Body of pancreas (tissue), 4 donors: ENCODE measurements around the gene CTSD. TPM values are rescaled to one million over a fixed set of nuclear protein-coding genes. Genes with fewer than 3 reads are reported as not detected.

Experiments used
- ATAC-seq: fragments of 150-250 bp; one replicate; pipeline ENCODE4 v1.9.1; 2016
- DNase-seq, 4 donors: peaks; one replicate each; pipeline ENCODE4 v3.0.0-alpha.2; 2019
- H3K27ac ChIP-seq, 4 donors: fragments of 200-600 bp; sonication (generic); 1 replicate in 3 of 4; 2 replicates in 1 of 4; pipeline versions ENCODE4 v1.5.1 to v1.6.1; 2016 to 2019; ENCODE audit warnings: mild to moderate bottlenecking in 1 of 4, mixed read lengths in 1 of 4, moderate library complexity in 1 of 4
- H3K27me3 ChIP-seq, 2 donors: fragments of 200-600 bp; sonication (generic); one replicate each; pipeline ENCODE4 v1.6.0; 2016; ENCODE audit warnings: mild to moderate bottlenecking in 1 of 2
- H3K36me3 ChIP-seq, 2 donors: fragments of 200-600 bp; sonication (generic); replicated peaks in 1 of 2; 2 replicates each; pipeline ENCODE4 v1.5.1; 2016; ENCODE audit warnings: low read depth in 2 of 2; ENCODE audit not compliant: insufficient read depth in 1 of 2
- H3K4me1 ChIP-seq: fragments of 200-600 bp; sonication (generic); one replicate; pipeline ENCODE4 v1.6.0; 2016
- H3K4me3 ChIP-seq, 2 donors: fragments of 200-600 bp; sonication (generic); 1 replicate in 1 of 2; 2 replicates in 1 of 2; pipeline ENCODE4 v1.5.1; 2016 to 2019
- H3K9me3 ChIP-seq, 3 donors: fragments of 200-600 bp; sonication (generic); 1 replicate in 2 of 3; 2 replicates in 1 of 3; pipeline ENCODE4 v1.5.1; 2016
- POLR2A ChIP-seq, 3 donors: fragments of 450-650 bp; IDR thresholded peaks; one replicate each; pipeline ENCODE4 v1.6.1; 2016; ENCODE audit warnings: antibody characterized with exemption in 3 of 3, mild to moderate bottlenecking in 2 of 3
- WGBS, 2 donors: methylation state at CpG; one replicate each; pipeline ENCODE4 v1.1.5; 2017; 5-methylcytosine and 5-hydroxymethylcytosine counted together
- intact Hi-C: fragments of 100-400 bp; cut with DNase I; formaldehyde crosslinking; loops from one replicate; pipeline ENCODE4 v1.15.1; 2023
- total RNA-seq, 2 donors: library from RNA; depleted of rRNA; stranded (reverse); fragments of >200 nt; gene quantifications; one replicate each; pipeline ENCODE4 v1.1.0, GENCODE V29; 2016
- TF ChIP-seq, protein P1 (sequence below), 7 experiments: fragments of 450-650 bp in 4 of 7; fragments of 200-600 bp in 3 of 7; sonication (generic) in 3 of 7; IDR thresholded peaks; one replicate each; pipeline ENCODE4 v1.5.1; 2016 to 2019; ENCODE audit warnings: antibody characterized with exemption in 7 of 7

Gene CTSD
- total RNA-seq, 2 donors from 2014 or later: 214 to 255 TPM

DNA sequence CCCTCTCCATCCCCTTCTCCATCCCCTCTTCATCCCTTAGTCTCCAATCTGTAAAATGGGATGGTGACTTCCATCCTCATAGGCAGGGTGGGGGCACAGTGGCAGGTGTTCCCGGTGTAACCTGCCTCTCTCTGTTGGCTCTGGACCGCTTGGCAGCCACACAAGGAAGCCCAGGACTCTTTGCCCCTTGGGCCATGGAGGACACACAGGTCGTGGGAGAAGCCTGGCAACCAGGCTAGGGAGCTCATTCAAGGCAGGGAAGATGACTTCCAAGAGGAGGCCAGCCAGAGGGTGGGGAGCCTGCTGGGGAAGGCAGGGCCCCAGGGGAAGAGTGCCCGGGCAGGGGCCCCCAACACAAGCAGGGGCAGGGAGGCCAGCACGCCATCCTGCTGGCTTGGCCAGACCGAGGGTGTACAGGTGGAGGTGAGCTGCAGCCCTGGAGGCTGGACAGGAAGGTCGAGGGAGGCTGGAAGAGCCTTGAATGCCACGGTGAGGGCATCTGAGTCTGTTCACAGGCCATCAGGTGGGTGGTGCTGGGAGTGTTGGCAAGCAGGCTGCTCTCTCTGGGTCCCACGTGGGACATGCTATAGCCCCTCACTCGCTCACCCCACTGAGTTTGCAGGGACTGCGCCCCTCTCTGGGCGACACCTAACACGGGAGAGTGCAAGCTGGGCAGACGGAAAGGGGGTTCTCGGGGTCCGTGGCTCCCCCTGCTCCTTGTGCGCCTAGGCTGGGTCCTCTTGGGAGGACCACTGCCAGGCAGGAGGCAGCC, 15.5 kb upstream of the CTSD start:
- H3K27me3 ChIP-seq: no peaks in the 10 kb centered on the region
- ATAC-seq (no peak), DNase-seq (no peak)
- no peak for TF ChIP-seq POLR2A (IDR thresholded peaks at IDR 0.05)
- TF ChIP-seq, protein P1, sequence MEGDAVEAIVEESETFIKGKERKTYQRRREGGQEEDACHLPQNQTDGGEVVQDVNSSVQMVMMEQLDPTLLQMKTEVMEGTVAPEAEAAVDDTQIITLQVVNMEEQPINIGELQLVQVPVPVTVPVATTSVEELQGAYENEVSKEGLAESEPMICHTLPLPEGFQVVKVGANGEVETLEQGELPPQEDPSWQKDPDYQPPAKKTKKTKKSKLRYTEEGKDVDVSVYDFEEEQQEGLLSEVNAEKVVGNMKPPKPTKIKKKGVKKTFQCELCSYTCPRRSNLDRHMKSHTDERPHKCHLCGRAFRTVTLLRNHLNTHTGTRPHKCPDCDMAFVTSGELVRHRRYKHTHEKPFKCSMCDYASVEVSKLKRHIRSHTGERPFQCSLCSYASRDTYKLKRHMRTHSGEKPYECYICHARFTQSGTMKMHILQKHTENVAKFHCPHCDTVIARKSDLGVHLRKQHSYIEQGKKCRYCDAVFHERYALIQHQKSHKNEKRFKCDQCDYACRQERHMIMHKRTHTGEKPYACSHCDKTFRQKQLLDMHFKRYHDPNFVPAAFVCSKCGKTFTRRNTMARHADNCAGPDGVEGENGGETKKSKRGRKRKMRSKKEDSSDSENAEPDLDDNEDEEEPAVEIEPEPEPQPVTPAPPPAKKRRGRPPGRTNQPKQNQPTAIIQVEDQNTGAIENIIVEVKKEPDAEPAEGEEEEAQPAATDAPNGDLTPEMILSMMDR (IDR thresholded peaks at IDR 0.05): no peak
- no peaks in the 10 kb centered on the region for H3K4me1 ChIP-seq
- H3K9me3 ChIP-seq: no peaks in the 10 kb centered on the region
- no peak overlapping the region for H3K27ac ChIP-seq
- H3K4me3 ChIP-seq: no peak overlapping the region
- H3K36me3 ChIP-seq: no peaks in the 10 kb centered on the region
- intact Hi-C loops: no loop called here
- WGBS, 2 donors: 66 to 80% methylated on average over 7 to 16 of the region's 17 CpGs

- H3K9me3 ChIP-seq: no peaks in the 10 kb centered on the region
- no peak for DNase-seq
- no peak overlapping the region for H3K4me3 ChIP-seq
- H3K36me3 ChIP-seq: no peaks in the 10 kb centered on the region
- 62 to 66% methylated on average over 10 to 14 of the region's 14 CpGs for WGBS, 2 donors
- H3K27me3 ChIP-seq: no peaks in the 10 kb centered on the region
- no peak overlapping the region for H3K27ac ChIP-seq
- intact Hi-C loops: no loop called here
- ATAC-seq: no peak
- no peaks in the 10 kb centered on the region for H3K4me1 ChIP-seq
- TF ChIP-seq, protein P1 (IDR thresholded peaks at IDR 0.05): no peak
- no peak for TF ChIP-seq POLR2A (IDR thresholded peaks at IDR 0.05)
Observed at GRCh38 chr11:1778141-1778911, 14.6 kb upstream of the CTSD start.

DNA sequence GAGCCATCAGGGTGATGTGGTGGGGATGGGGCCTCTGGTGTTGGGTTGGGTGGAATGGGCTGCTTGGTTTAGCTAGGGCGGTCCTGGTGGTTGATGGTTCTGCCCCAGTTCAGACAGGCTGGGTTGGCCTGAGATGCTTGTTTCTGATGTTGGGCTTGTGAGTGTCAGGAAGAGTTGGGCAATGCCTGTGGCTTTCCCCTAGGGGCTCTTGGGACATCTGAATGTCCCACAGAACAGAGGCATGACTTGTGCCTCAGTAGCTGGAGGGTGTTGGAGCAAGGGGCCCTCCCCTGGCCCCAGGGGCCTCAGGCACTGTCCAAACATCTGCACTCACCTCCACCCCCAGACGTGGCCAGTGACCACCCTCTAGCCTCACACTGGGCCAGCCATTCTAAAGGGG, 14.0 kb upstream of the CTSD start:
- Histone ChIP-seq H3K4me3 (no peak overlapping the region), H3K36me3 (no peaks in the 10 kb centered on the region), H3K27me3 (no peaks in the 10 kb centered on the region), H3K4me1 (no peaks in the 10 kb centered on the region), H3K9me3 (no peaks in the 10 kb centered on the region), H3K27ac (no peak overlapping the region)
- 76 to 83% methylated on average over 2 of the region's 2 CpGs for WGBS, 2 donors
- intact Hi-C loops: no loop called here
- TF ChIP-seq, protein P1 (IDR thresholded peaks at IDR 0.05): no peak
- TF ChIP-seq POLR2A (IDR thresholded peaks at IDR 0.05): no peak
- DNase-seq (no peak), ATAC-seq (no peak)

GRCh38 chr11:1776944-1777715, 13.4 kb upstream of the CTSD start:
- DNase-seq: peak in 1 of 4 donors; percentile 7
- no peaks in the 10 kb centered on the region for H3K9me3 ChIP-seq
- H3K4me1 ChIP-seq: peaks cover 3% of the 10 kb centered on the region
- TF ChIP-seq, protein P1 (IDR thresholded peaks at IDR 0.05): no peak
- no peak for TF ChIP-seq POLR2A (IDR thresholded peaks at IDR 0.05)
- no peak overlapping the region for H3K4me3 ChIP-seq
- no peaks in the 10 kb centered on the region for H3K36me3 ChIP-seq
- intact Hi-C loops: no loop called here
- WGBS, 2 donors: 81 to 86% methylated on average over 5 of the region's 5 CpGs
- H3K27me3 ChIP-seq: no peaks in the 10 kb centered on the region
- ATAC-seq: no peak
- H3K27ac ChIP-seq: no peak overlapping the region
